Measurements from ENCODE around the gene HAUS1.
"Not testable (repeated sequence)": the region's sequence is repeated elsewhere in the genome, so short reads cannot be mapped to it uniquely, and the experiment has no call there.

HAUS1 gene

GRCh38 chr18:46088501-46088900, 15.7 kb upstream of the HAUS1 start:
- DNase-seq (ENCODE audit: low read depth in 2 of 2), result not testable (repeated sequence)

- DNase-seq (ENCODE audit: low read depth in 2 of 2), result no peak
These were observed 8.7 kb upstream of the HAUS1 start for GRCh38 chr18:46095532-46095931.

- no peak for DNase-seq (ENCODE audit: low read depth in 2 of 2)
These were observed 7.4 kb upstream of the HAUS1 start for GRCh38 chr18:46096651-46097300.

GRCh38 chr18:46097431-46097800, 6.8 kb upstream of the HAUS1 start:
- DNase-seq (ENCODE audit: low read depth in 2 of 2), result no peak

DNA sequence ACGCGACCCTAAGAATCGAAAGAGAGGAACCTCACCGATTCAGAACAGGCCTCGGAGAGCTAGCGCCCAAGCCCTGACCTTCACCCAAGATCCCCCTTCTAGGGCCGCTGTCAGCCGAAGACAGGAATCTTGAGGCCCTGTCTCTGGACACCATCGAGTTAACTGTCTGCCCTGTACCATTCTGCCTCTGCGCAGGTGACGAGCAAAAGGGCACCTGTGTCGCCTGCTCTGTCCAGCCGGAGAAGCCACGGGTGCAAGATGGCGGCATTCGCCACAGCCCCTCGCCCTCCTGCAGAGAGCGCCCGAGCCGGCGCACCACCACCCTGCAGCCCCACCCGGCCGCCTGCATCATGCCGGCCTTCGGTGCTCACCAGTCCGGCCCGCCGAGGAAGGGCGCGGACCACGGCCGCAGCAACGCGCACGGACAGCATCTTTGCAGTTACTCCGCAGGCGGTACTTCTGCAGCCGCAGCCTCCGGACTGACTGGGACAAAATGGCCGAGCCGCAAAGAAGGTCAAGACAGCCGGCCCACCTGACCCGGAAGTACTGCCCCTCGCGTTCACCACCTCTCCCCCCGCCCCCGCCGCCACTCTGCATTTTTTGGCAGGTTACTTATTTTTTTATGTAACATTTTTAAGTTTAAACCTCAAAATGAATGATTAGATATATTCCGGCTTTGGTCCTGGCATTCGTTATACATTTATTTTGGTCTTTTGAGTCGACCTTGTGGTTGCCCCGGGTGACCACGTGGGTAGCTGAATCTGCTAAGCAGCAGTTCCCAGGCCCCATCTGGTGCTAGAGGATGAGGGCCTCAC, 6.2 kb upstream of the HAUS1 start, which contains the start of gene ATP5F1A:
TSS of gene ATP5F1A (minus strand) at position 496 of the 815 bp plus-strand sequence. CDS start at position 431, 65 bp downstream.
- peak; percentile 65 to 74 for DNase-seq (ENCODE audit: low read depth in 2 of 2)

DNA sequence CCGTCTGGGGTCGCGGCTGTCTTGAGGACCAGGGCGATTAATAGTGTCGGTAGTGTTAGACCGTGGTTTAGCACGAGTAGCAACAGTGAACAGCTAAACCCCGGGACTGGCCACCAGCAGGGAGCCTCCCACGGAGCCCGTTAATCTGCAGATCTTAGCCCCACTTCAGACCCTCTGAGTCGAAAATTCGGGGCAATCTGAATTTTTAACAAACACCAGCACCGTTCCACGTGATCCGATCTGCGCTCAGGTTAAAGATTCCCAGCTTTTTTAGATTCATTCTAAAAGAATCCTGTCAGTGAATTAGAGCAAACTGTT, 5.6 kb upstream of the HAUS1 start:
- no peak for DNase-seq (ENCODE audit: low read depth in 2 of 2)

- no peak for DNase-seq (ENCODE audit: low read depth in 2 of 2)
These were observed 4.7 kb upstream of the HAUS1 start for GRCh38 chr18:46099463-46099862.

DNA sequence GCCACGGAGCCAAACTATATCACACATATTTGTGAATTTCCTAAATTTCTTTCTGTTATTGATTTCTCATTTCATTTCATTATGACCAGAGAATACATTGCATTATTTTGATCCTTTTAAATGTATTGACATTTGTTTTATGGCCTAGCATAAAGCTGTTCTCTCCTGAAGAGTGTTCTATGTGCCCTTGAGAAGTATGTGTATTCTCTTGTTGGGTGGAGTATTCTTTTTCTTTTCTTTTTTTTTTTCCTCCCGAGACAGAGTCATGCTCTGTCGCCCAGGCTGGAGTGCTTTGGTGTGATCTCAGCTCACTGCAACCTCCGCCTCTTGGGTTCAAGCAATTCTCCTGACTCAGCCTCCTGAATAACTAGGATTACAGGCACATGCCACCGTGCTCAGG, 5.2 kb downstream of the HAUS1 start:
- DNase-seq (ENCODE audit: low read depth in 2 of 2), result no peak

DNA sequence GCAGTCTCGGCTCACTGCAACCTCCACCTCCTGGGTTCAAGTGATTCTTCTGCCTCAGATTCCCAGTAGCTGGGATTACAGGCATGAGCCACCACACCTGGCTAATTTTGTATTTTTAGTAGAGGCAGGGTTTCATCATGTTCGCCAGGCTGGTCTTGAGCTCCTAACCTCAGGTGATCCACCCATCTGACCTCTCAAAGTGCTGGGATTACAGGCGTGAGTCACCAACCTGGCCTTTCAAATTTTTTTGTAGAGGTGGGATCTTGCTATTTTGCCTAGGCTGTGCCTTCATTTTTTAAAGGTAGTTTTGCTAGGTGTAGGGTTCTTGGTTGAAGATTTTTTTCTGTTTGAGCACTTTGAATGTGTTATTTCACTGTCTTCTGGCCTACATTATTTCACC, 6.2 kb downstream of the HAUS1 start:
- DNase-seq (ENCODE audit: low read depth in 2 of 2), result no peak

DNA sequence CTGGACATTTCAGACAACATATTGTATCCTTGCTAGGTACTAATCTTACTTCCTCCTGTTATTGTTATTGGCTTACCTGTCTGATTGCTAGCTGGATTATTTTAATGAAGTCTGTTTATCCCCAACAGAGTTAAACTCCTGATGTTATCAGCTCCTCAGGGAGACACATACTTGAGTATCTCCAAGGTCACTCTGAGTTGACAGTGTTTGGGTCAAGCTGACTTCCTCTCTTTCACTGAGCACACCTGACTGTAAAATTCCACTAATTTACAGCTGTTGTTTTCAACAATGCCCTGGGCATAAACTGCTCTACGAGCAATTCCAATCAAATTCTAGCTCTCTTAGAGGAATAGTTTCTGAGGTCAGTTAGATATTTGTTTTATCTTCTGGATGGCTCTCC, 9.6 kb downstream of the HAUS1 start:
- no peak for DNase-seq (ENCODE audit: low read depth in 2 of 2)

DNA sequence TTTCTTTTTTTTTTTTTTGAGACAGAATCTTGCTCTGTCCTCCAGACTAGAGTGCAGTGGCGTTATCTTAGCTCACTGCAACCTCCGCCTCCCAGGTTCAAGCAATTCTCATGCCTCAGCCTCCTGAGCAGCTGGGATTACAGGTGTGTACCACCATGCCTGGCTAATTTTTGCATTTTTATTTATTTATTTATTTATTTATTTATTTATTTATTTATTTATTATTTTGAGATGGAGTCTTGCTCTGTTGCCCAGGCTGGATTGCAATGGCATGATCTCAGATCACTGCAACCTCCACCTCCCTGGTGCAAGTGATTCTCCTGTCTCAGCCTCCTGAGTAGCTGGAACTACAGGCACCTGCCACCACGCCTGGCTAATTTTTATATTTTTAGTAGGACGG, 22.4 kb downstream of the HAUS1 start:
- DNase-seq (ENCODE audit: low read depth in 2 of 2), result not testable (repeated sequence)

- DNase-seq (ENCODE audit: low read depth in 2 of 2), result no peak
These were observed 25.9 kb downstream of the HAUS1 start for GRCh38 chr18:46130061-46130460.

DNA sequence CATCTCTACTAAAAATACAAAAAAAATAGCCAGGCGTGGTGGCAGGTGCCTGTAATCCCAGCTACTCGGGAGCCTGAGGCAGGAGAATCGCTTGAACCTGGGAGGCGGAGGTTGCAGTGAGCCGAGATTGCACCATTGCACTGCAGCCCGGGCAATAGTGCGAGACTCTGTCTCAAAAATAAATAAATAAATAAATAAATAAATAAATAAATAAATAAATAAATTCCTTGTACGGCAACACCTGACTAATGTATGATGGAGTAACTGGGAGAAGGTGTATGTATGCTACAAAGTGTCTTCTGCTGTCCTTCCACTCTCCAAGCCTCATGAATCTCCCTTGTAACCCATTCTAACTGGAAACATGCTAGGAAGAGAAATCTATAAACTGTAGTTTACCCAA, 26.4 kb downstream of the HAUS1 start:
- DNase-seq (ENCODE audit: low read depth in 2 of 2), result not testable (repeated sequence)

GRCh38 chr18:46133534-46133933, 29.3 kb downstream of the HAUS1 start:
- DNase-seq (ENCODE audit: low read depth in 2 of 2), result no peak

DNA sequence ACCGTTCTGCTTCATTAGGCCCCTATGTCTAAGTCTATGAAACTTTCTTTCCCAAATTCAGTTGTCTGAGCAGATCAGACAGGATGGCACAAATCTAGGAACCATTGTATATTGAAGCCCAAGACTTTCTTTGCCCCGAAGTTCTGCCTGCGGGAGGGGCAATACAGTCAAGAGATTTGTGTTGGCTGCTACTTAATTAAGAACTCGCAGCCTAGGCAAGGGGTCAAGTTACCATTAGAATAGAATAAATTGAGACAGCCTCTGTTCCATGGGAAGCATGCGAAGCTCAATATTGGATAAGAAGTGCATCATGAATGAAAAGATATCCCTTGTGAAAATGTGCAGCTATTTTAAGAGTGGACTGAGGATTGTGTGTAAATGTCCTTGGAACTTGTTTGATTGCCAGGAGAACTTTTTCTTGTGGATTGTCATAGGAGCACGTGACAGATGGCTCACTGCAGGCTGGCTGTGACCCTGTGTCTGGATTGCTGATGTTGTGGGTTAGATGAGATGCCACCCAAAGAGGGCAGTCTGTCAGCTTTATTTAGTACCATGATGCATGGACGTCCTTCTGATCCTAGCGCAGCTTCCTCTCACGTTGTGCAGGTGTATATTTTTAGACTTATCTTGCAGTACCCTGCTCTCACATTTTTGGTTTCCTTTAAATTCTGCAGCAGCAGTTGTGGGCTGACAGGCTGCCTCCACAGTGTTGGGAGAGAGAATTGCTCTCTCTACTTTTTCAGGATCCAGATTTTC, 30.9 kb downstream of the HAUS1 start:
- DNase-seq (ENCODE audit: low read depth in 2 of 2), result no peak

GRCh38 chr18:46140173-46140572, 36.0 kb downstream of the HAUS1 start:
- no peak for DNase-seq (ENCODE audit: low read depth in 2 of 2)

- no peak for DNase-seq (ENCODE audit: low read depth in 2 of 2)
These were observed 37.0 kb downstream of the HAUS1 start for GRCh38 chr18:46141199-46141598.

GRCh38 chr18:46148810-46149209, 44.6 kb downstream of the HAUS1 start:
- DNase-seq (ENCODE audit: low read depth in 2 of 2), result no peak

DNA sequence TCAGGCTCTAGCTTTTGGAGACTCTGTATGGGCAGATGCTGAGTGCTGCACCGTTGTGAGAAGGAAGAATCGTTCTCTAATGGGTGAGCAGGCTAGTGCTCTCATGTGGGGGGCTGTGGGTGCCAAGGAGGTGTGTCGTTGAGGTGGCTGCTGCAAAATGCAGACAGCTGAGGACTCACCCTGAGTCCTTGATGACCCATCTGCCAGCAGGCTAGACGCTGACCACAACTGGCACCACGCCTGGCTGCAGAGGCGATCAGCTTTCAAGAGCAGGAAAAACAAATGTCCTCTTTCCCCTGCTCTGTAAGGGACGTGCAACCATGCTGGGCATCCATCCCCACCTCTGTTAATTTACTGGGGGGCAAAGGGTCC, 48.2 kb downstream of the HAUS1 start:
- no peak for DNase-seq (ENCODE audit: low read depth in 2 of 2)

GRCh38 chr18:46152808-46153617, 48.8 kb downstream of the HAUS1 start:
- no peak for DNase-seq (ENCODE audit: low read depth in 2 of 2)

- peak; percentile 4 to 38 for DNase-seq (ENCODE audit: low read depth in 2 of 2)
These were observed 51.5 kb downstream of the HAUS1 start for GRCh38 chr18:46155641-46156051.
